Activated T-helper 2 cell treated with anti-CD3 and anti-CD28 coated beads, Interferon-gamma antibody, Interleukin-2, Interleukin-4, amounts not matched to agents 10 μg/mL and 5 μg/mL and 100 μg/mL, durations not matched to agents 14 hours and 24 hours and 36 hours (primary cell): ENCODE measurements around the gene TNRC6C. TPM values are rescaled to one million over a fixed set of nuclear protein-coding genes. Genes with fewer than 3 reads are reported as not detected.
"Not testable (repeated sequence)": the region's sequence is repeated elsewhere in the genome, so short reads cannot be mapped to it uniquely, and the experiment has no call there.

Source experiments
- DNase-seq: peaks from one replicate; pipeline ENCODE4 v3.0.0; 2021; ENCODE audit warnings: low spot score
- H3K27ac Mint-ChIP-seq: one replicate; pipeline ENCODE4 v1.8.0; 2021; ENCODE audit warnings: mixed read lengths
- H3K27me3 Mint-ChIP-seq: one replicate; pipeline ENCODE4 v1.8.0; 2021; ENCODE audit warnings: low read depth, mixed read lengths
- H3K36me3 Mint-ChIP-seq: one replicate; pipeline ENCODE4 v1.8.0; 2021; ENCODE audit warnings: low read depth, mixed read lengths
- H3K4me1 Mint-ChIP-seq: one replicate; pipeline ENCODE4 v1.8.0; 2021; ENCODE audit warnings: low read depth, mixed read lengths
- H3K4me3 Mint-ChIP-seq: one replicate; pipeline ENCODE4 v1.8.0; 2021; ENCODE audit warnings: low read depth, mild to moderate bottlenecking, moderate library complexity, mixed read lengths
- H3K9me3 Mint-ChIP-seq: one replicate; pipeline ENCODE4 v1.8.0; 2021; ENCODE audit warnings: mixed read lengths
- intact Hi-C: fragments of 100-400 bp; cut with micrococcal nuclease; formaldehyde crosslinking; loops from one replicate; pipeline ENCODE4 v1.15.1; 2023
- total RNA-seq: library from RNA; stranded (reverse); gene quantifications from 2 replicates; pipeline ENCODE4 v1.2.3, GENCODE V29; 2022

TNRC6C gene
- total RNA-seq, 1 donor from 2014 or later: 18.4 TPM

GRCh38 chr17:77993735-77994134, 35.2 kb downstream of the TNRC6C start:
- intact Hi-C loops, H3K36me3 Mint-ChIP-seq, H3K4me3 Mint-ChIP-seq, H3K27ac Mint-ChIP-seq, DNase-seq, H3K9me3 Mint-ChIP-seq, H3K27me3 Mint-ChIP-seq: not testable (repeated sequence)
- peaks cover 11% of the 10 kb centered on the region for H3K4me1 Mint-ChIP-seq

GRCh38 chr17:77995146-77995852, 36.8 kb downstream of the TNRC6C start:
- intact Hi-C loops: no loop called here
- no peak for DNase-seq
- Mint-ChIP-seq H3K4me3 (no peak overlapping the region), H3K4me1 (peaks cover 19% of the 10 kb centered on the region), H3K27ac (no peak overlapping the region), H3K36me3 (no peaks in the 10 kb centered on the region), H3K27me3 (no peaks in the 10 kb centered on the region), H3K9me3 (no peaks in the 10 kb centered on the region)

GRCh38 chr17:77996256-77996655, 37.8 kb downstream of the TNRC6C start:
- no peaks in the 10 kb centered on the region for H3K9me3 Mint-ChIP-seq
- no peaks in the 10 kb centered on the region for H3K36me3 Mint-ChIP-seq
- no peak for DNase-seq
- intact Hi-C loops: no loop called here
- no peak overlapping the region for H3K27ac Mint-ChIP-seq
- no peaks in the 10 kb centered on the region for H3K27me3 Mint-ChIP-seq
- H3K4me1 Mint-ChIP-seq: peaks cover 20% of the 10 kb centered on the region
- no peak overlapping the region for H3K4me3 Mint-ChIP-seq

- DNase-seq: no peak
- Mint-ChIP-seq H3K36me3 (peaks cover 6% of the 10 kb centered on the region), H3K27me3 (no peaks in the 10 kb centered on the region), H3K4me1 (peaks cover 24% of the 10 kb centered on the region), H3K4me3 (no peak overlapping the region), H3K9me3 (no peaks in the 10 kb centered on the region), H3K27ac (no peak overlapping the region)
- intact Hi-C loops: no loop called here
These were observed 41.1 kb downstream of the TNRC6C start for GRCh38 chr17:77999413-78000173.

GRCh38 chr17:78000341-78000740, 41.8 kb downstream of the TNRC6C start:
- no peaks in the 10 kb centered on the region for H3K27me3 Mint-ChIP-seq
- no peak for DNase-seq
- H3K36me3 Mint-ChIP-seq: peaks cover 11% of the 10 kb centered on the region
- intact Hi-C loops: no loop called here
- H3K4me3 Mint-ChIP-seq: no peak overlapping the region
- H3K27ac Mint-ChIP-seq: no peak overlapping the region
- H3K4me1 Mint-ChIP-seq: peaks cover 18% of the 10 kb centered on the region
- H3K9me3 Mint-ChIP-seq: no peaks in the 10 kb centered on the region

GRCh38 chr17:78001182-78001581, 42.7 kb downstream of the TNRC6C start:
- Mint-ChIP-seq H3K27ac (no peak overlapping the region), H3K4me3 (no peak overlapping the region), H3K36me3 (peaks cover 14% of the 10 kb centered on the region), H3K4me1 (peaks cover 23% of the 10 kb centered on the region), H3K27me3 (no peaks in the 10 kb centered on the region), H3K9me3 (no peaks in the 10 kb centered on the region)
- no peak for DNase-seq
- intact Hi-C loops: no loop called here

- Mint-ChIP-seq H3K4me3 (no peak overlapping the region), H3K27me3 (no peaks in the 10 kb centered on the region), H3K27ac (no peak overlapping the region), H3K36me3 (peaks cover 14% of the 10 kb centered on the region), H3K9me3 (no peaks in the 10 kb centered on the region), H3K4me1 (peaks cover 25% of the 10 kb centered on the region)
- DNase-seq: no peak
- intact Hi-C loops: no loop called here
These were observed 43.1 kb downstream of the TNRC6C start for GRCh38 chr17:78001612-78002011.

- H3K27ac Mint-ChIP-seq: no peak overlapping the region
- peaks cover 16% of the 10 kb centered on the region for H3K36me3 Mint-ChIP-seq
- no peak overlapping the region for H3K4me3 Mint-ChIP-seq
- H3K4me1 Mint-ChIP-seq: peaks cover 25% of the 10 kb centered on the region
- intact Hi-C loops: no loop called here
- no peak for DNase-seq
- no peaks in the 10 kb centered on the region for H3K27me3 Mint-ChIP-seq
- H3K9me3 Mint-ChIP-seq: no peaks in the 10 kb centered on the region
These were observed 43.7 kb downstream of the TNRC6C start for GRCh38 chr17:78002166-78002565.

GRCh38 chr17:78005452-78006171, 47.1 kb downstream of the TNRC6C start:
- Mint-ChIP-seq H3K9me3 (no peaks in the 10 kb centered on the region), H3K27me3 (no peaks in the 10 kb centered on the region), H3K36me3 (peaks cover 18% of the 10 kb centered on the region), H3K4me3 (no peak overlapping the region), H3K4me1 (peaks cover 13% of the 10 kb centered on the region), H3K27ac (no peak overlapping the region)
- no peak for DNase-seq
- intact Hi-C loops: no loop called here

- intact Hi-C loops: no loop called here
- no peaks in the 10 kb centered on the region for H3K9me3 Mint-ChIP-seq
- H3K36me3 Mint-ChIP-seq: peaks cover 18% of the 10 kb centered on the region
- H3K4me3 Mint-ChIP-seq: no peak overlapping the region
- H3K27ac Mint-ChIP-seq: no peak overlapping the region
- H3K4me1 Mint-ChIP-seq: peaks cover 13% of the 10 kb centered on the region
- DNase-seq: no peak
- no peaks in the 10 kb centered on the region for H3K27me3 Mint-ChIP-seq
These were observed 47.8 kb downstream of the TNRC6C start for GRCh38 chr17:78006338-78006737.

GRCh38 chr17:78007647-78008046, 49.1 kb downstream of the TNRC6C start:
- no peak for DNase-seq
- Mint-ChIP-seq H3K36me3 (peaks cover 18% of the 10 kb centered on the region), H3K4me3 (no peak overlapping the region), H3K9me3 (no peaks in the 10 kb centered on the region), H3K27me3 (no peaks in the 10 kb centered on the region), H3K4me1 (peaks cover 13% of the 10 kb centered on the region), H3K27ac (no peak overlapping the region)
- intact Hi-C loops: no loop called here

- Mint-ChIP-seq H3K4me3 (no peak overlapping the region), H3K9me3 (no peaks in the 10 kb centered on the region), H3K4me1 (peaks cover 8% of the 10 kb centered on the region), H3K27me3 (no peaks in the 10 kb centered on the region), H3K36me3 (peaks cover 4% of the 10 kb centered on the region), H3K27ac (no peak overlapping the region)
- no peak for DNase-seq
- intact Hi-C loops: loop anchor here (5.0 kb wide), 1 partner anchor 48 kb away; no protein-coding TSS in a partner anchor
These were observed 52.3 kb downstream of the TNRC6C start for GRCh38 chr17:78010759-78011158.

- no peaks in the 10 kb centered on the region for H3K27me3 Mint-ChIP-seq
- H3K9me3 Mint-ChIP-seq: no peaks in the 10 kb centered on the region
- H3K4me3 Mint-ChIP-seq: no peak overlapping the region
- no peak overlapping the region for H3K27ac Mint-ChIP-seq
- intact Hi-C loops: loop anchor here (5.0 kb wide), 1 partner anchor 50 kb away; no protein-coding TSS in a partner anchor
- no peak for DNase-seq
- no peaks in the 10 kb centered on the region for H3K36me3 Mint-ChIP-seq
- peaks cover 5% of the 10 kb centered on the region for H3K4me1 Mint-ChIP-seq
These were observed 53.9 kb downstream of the TNRC6C start for GRCh38 chr17:78012428-78012827.
